ENCODE measurements around the gene PRR5L.

Gene PRR5L

DNA sequence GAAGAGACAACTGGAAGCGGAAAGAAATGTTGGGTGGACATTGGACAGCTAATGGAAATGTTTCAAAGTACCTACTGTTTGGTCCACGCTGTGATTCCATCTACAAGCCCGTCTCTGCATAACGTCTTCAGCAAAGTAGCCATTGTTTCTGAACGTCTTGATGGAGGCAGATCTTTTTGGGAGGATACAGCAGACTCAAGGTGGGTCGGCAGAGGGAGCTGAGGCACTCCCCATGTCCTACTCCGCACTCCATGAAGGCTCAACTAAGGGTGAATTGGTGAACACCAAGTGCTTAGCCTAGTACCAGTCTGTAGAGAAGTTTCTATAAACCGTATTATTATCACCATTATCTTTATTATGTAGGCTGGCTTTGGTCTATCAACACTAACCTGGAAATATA lies 45.8 kb downstream of the PRR5L start:
- H3K36me3 ChIP-seq (ENCODE audit: control insufficient read depth in 1 of 2, insufficient read depth in 2 of 2, low read length in 2 of 2) = no peaks in the 10 kb centered on the region
- H3K27ac ChIP-seq (ENCODE audit: low read depth, low read length) = no peak overlapping the region
- H3K9ac ChIP-seq (ENCODE audit: low read depth in 1 of 2, low read length in 2 of 2) = no peak overlapping the region
- H3K4me3 ChIP-seq (ENCODE audit: low read depth in 1 of 2, low read length in 2 of 2) = no peak overlapping the region
- H3K4me1 ChIP-seq (ENCODE audit: control insufficient read depth in 1 of 2, insufficient read depth in 2 of 2, low read length in 2 of 2) = peaks cover 7 to 8% of the 10 kb centered on the region in 2 donors
- H3K27me3 ChIP-seq (ENCODE audit: control insufficient read depth in 1 of 2, insufficient read depth in 2 of 2, low read length in 2 of 2) = no peaks in the 10 kb centered on the region
- no peaks in the 10 kb centered on the region for H3K9me3 ChIP-seq (ENCODE audit: control insufficient read depth in 1 of 2, low read length in 2 of 2)

GRCh38 chr11:36342327-36342726 lies 46.2 kb downstream of the PRR5L start:
- Histone ChIP-seq H3K4me1 (ENCODE audit: control insufficient read depth in 1 of 2, insufficient read depth in 2 of 2, low read length in 2 of 2) (peaks cover 7 to 8% of the 10 kb centered on the region in 2 donors), H3K27ac (ENCODE audit: low read depth, low read length) (no peak overlapping the region), H3K9ac (ENCODE audit: low read depth in 1 of 2, low read length in 2 of 2) (no peak overlapping the region), H3K36me3 (ENCODE audit: control insufficient read depth in 1 of 2, insufficient read depth in 2 of 2, low read length in 2 of 2) (no peaks in the 10 kb centered on the region), H3K27me3 (ENCODE audit: control insufficient read depth in 1 of 2, insufficient read depth in 2 of 2, low read length in 2 of 2) (no peaks in the 10 kb centered on the region), H3K4me3 (ENCODE audit: low read depth in 1 of 2, low read length in 2 of 2) (no peak overlapping the region), H3K9me3 (ENCODE audit: control insufficient read depth in 1 of 2, low read length in 2 of 2) (no peaks in the 10 kb centered on the region)

GRCh38 chr11:36343436-36343835 lies 47.3 kb downstream of the PRR5L start:
- Histone ChIP-seq H3K27me3 (ENCODE audit: control insufficient read depth in 1 of 2, insufficient read depth in 2 of 2, low read length in 2 of 2) (no peaks in the 10 kb centered on the region), H3K9ac (ENCODE audit: low read depth in 1 of 2, low read length in 2 of 2) (no peak overlapping the region), H3K9me3 (ENCODE audit: control insufficient read depth in 1 of 2, low read length in 2 of 2) (no peaks in the 10 kb centered on the region), H3K36me3 (ENCODE audit: control insufficient read depth in 1 of 2, insufficient read depth in 2 of 2, low read length in 2 of 2) (no peaks in the 10 kb centered on the region), H3K4me3 (ENCODE audit: low read depth in 1 of 2, low read length in 2 of 2) (no peak overlapping the region), H3K4me1 (ENCODE audit: control insufficient read depth in 1 of 2, insufficient read depth in 2 of 2, low read length in 2 of 2) (peaks cover 7 to 8% of the 10 kb centered on the region in 2 donors), H3K27ac (ENCODE audit: low read depth, low read length) (no peak overlapping the region)

DNA sequence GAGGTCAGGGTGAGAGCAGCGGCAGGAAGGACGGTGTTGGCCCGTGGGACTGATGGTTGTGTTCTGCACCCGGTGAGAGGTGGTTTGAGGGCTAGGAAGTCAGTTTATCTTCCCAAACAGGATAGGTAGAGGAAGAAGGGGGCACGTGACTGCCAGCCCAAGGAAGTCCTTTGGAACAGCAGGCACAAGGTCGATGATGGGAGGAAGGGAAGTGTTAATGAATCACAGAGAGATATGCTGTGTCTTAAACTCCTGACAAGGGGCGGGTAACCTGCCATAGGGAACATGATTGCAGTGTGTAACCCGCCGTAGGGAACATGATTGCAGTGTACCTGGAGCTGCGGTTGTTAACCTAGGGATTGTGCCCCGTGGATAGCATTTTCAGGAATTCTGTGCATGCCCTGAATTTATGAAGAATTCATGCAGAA lies 49.0 kb downstream of the PRR5L start:
- peak overlapping the region in 1 of 2 donors; percentile 6 for H3K4me3 ChIP-seq (ENCODE audit: low read depth in 1 of 2, low read length in 2 of 2)

GRCh38 chr11:36345535-36346141 lies 49.5 kb downstream of the PRR5L start:
- Histone ChIP-seq H3K9me3 (ENCODE audit: control insufficient read depth in 1 of 2, low read length in 2 of 2) (no peaks in the 10 kb centered on the region), H3K4me1 (ENCODE audit: control insufficient read depth in 1 of 2, insufficient read depth in 2 of 2, low read length in 2 of 2) (peaks cover 7 to 8% of the 10 kb centered on the region in 2 donors), H3K9ac (ENCODE audit: low read depth in 1 of 2, low read length in 2 of 2) (no peak overlapping the region), H3K36me3 (ENCODE audit: control insufficient read depth in 1 of 2, insufficient read depth in 2 of 2, low read length in 2 of 2) (no peaks in the 10 kb centered on the region), H3K27ac (ENCODE audit: low read depth, low read length) (no peak overlapping the region), H3K27me3 (ENCODE audit: control insufficient read depth in 1 of 2, insufficient read depth in 2 of 2, low read length in 2 of 2) (no peaks in the 10 kb centered on the region), H3K4me3 (ENCODE audit: low read depth in 1 of 2, low read length in 2 of 2) (peak overlapping the region; percentile 6 to 41)

More for the DNA sequence above, 49.0 kb downstream of the PRR5L start:
- Histone ChIP-seq H3K27me3 (ENCODE audit: control insufficient read depth in 1 of 2, insufficient read depth in 2 of 2, low read length in 2 of 2) (no peaks in the 10 kb centered on the region), H3K27ac (ENCODE audit: low read depth, low read length) (no peak overlapping the region), H3K9ac (ENCODE audit: low read depth in 1 of 2, low read length in 2 of 2) (no peak overlapping the region), H3K9me3 (ENCODE audit: control insufficient read depth in 1 of 2, low read length in 2 of 2) (no peaks in the 10 kb centered on the region), H3K4me1 (ENCODE audit: control insufficient read depth in 1 of 2, insufficient read depth in 2 of 2, low read length in 2 of 2) (peaks cover 7 to 8% of the 10 kb centered on the region in 2 donors), H3K36me3 (ENCODE audit: control insufficient read depth in 1 of 2, insufficient read depth in 2 of 2, low read length in 2 of 2) (no peaks in the 10 kb centered on the region)

DNA sequence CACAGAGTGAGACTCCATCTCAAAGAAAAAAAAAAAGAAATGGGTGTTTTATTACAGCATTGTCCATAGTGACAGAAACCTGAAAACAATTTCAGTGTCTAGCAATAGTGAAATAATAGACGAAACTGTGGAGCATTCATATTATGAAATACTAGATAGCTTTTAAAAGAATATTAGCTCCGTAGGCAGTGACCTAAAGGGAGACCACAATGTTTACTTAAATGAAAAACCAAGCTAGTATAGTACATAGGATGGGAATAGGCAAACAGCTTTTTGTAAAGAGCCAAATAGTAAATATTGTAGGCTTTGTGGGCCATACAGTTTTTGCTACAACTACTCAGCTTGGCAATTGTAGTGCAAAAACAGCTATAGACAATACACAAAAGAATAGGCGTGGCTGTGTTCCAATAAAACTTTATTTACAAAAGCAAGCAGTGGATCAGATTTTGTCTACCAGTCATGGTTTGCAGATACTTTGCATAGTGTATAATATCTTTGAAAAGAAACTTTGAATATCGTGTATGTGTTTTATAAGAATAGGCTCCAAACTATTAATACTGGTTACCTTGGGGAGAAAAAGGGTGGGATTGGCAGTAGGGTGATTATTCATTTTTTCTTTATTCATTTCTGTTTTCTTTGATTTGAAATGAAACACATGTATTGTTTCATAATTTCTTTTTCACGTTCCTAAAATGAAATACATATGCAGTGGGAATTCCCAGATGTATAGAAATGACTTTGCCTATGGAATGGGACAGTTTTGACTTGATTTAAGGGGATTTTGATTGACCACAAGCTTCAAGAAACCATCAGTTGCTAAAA lies 50.7 kb downstream of the PRR5L start:
- H3K4me3 ChIP-seq (ENCODE audit: low read depth in 1 of 2, low read length in 2 of 2) = no peak overlapping the region
- H3K36me3 ChIP-seq (ENCODE audit: control insufficient read depth in 1 of 2, insufficient read depth in 2 of 2, low read length in 2 of 2) = no peaks in the 10 kb centered on the region
- no peak overlapping the region for H3K27ac ChIP-seq (ENCODE audit: low read depth, low read length)
- H3K27me3 ChIP-seq (ENCODE audit: control insufficient read depth in 1 of 2, insufficient read depth in 2 of 2, low read length in 2 of 2) = no peaks in the 10 kb centered on the region
- H3K9me3 ChIP-seq (ENCODE audit: control insufficient read depth in 1 of 2, low read length in 2 of 2) = no peaks in the 10 kb centered on the region
- H3K4me1 ChIP-seq (ENCODE audit: control insufficient read depth in 1 of 2, insufficient read depth in 2 of 2, low read length in 2 of 2) = peaks cover 7 to 8% of the 10 kb centered on the region in 2 donors
- H3K9ac ChIP-seq (ENCODE audit: low read depth in 1 of 2, low read length in 2 of 2) = no peak overlapping the region

DNA sequence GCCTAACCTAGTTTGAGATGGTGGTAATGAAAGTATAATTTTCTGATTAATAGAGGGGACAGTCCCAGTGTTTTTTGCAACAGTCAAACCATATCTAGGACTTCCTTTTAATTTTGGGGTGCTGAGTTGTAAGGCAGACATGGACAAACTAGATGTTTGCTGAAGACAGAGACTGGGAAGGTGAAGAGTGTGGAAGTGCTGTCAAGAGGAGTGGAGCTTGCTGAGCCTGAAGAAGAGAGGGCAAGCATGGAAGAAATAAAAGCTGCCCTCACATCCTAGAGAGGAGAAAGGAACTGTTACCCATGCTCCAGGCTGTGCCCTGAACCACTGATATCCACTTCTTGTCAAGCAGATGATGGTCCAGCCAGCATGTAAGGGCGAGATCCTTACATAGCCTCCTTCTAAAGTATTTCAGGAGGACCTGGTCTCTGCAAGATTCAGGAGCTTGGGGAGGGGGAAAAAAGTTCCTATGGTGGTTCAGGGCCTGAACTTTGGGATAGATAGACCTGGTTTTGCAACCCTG lies 51.4 kb downstream of the PRR5L start:
- Histone ChIP-seq H3K27me3 (ENCODE audit: control insufficient read depth in 1 of 2, insufficient read depth in 2 of 2, low read length in 2 of 2) (no peaks in the 10 kb centered on the region), H3K9ac (ENCODE audit: low read depth in 1 of 2, low read length in 2 of 2) (no peak overlapping the region), H3K4me3 (ENCODE audit: low read depth in 1 of 2, low read length in 2 of 2) (no peak overlapping the region), H3K4me1 (ENCODE audit: control insufficient read depth in 1 of 2, insufficient read depth in 2 of 2, low read length in 2 of 2) (peaks cover 7 to 8% of the 10 kb centered on the region in 2 donors), H3K36me3 (ENCODE audit: control insufficient read depth in 1 of 2, insufficient read depth in 2 of 2, low read length in 2 of 2) (no peaks in the 10 kb centered on the region), H3K9me3 (ENCODE audit: control insufficient read depth in 1 of 2, low read length in 2 of 2) (no peaks in the 10 kb centered on the region), H3K27ac (ENCODE audit: low read depth, low read length) (no peak overlapping the region)

DNA sequence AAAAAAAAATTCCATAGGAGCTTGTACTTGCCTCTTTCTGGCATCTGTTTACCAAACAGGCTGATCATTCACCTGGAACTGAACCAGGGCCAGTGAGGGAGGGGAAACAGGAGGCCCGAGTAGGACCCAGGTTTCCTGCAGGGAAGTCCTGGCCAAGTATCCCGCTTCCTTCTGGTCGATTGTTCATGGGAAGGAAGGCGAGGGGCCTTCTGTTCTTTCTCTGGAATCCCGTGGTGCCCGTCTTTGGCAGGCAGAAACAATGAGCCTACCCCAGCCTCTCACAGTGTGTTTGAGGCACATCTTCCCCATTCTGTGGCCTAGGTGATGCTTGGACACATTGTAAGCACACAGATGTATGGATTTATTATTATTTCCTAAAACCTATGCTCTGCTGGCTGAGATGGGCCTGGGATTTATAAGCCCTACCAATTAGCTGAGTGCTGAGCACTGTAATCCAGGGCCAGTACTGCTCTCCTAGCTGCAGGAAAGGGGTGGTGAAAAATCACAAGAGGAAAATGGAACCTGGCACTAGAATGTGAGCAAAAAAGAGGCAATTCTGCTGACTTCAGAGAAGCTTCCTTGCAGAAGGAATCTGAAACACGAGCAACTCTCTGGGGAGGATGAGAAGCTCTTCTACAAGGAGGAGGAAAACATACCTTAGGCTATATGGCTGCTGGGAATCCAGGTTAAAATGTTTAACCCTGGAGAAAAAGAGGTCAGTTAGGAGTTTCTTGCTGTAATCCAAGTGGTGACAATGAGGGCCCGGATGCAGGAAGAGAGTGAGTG lies 53.5 kb downstream of the PRR5L start:
- H3K4me1 ChIP-seq (ENCODE audit: control insufficient read depth in 1 of 2, insufficient read depth in 2 of 2, low read length in 2 of 2) = peaks cover 8 to 12% of the 10 kb centered on the region in 2 donors
- no peak overlapping the region for H3K4me3 ChIP-seq (ENCODE audit: low read depth in 1 of 2, low read length in 2 of 2)
- no peaks in the 10 kb centered on the region for H3K27me3 ChIP-seq (ENCODE audit: control insufficient read depth in 1 of 2, insufficient read depth in 2 of 2, low read length in 2 of 2)
- no peak overlapping the region for H3K27ac ChIP-seq (ENCODE audit: low read depth, low read length)
- H3K9ac ChIP-seq (ENCODE audit: low read depth in 1 of 2, low read length in 2 of 2) = no peak overlapping the region
- no peaks in the 10 kb centered on the region for H3K36me3 ChIP-seq (ENCODE audit: control insufficient read depth in 1 of 2, insufficient read depth in 2 of 2, low read length in 2 of 2)
- no peaks in the 10 kb centered on the region for H3K9me3 ChIP-seq (ENCODE audit: control insufficient read depth in 1 of 2, low read length in 2 of 2)

- Histone ChIP-seq H3K4me3 (ENCODE audit: low read depth in 1 of 2, low read length in 2 of 2) (no peak overlapping the region), H3K27me3 (ENCODE audit: control insufficient read depth in 1 of 2, insufficient read depth in 2 of 2, low read length in 2 of 2) (no peaks in the 10 kb centered on the region), H3K4me1 (ENCODE audit: control insufficient read depth in 1 of 2, insufficient read depth in 2 of 2, low read length in 2 of 2) (peaks cover 5 to 18% of the 10 kb centered on the region in 2 donors), H3K27ac (ENCODE audit: low read depth, low read length) (no peak overlapping the region), H3K9ac (ENCODE audit: low read depth in 1 of 2, low read length in 2 of 2) (no peak overlapping the region), H3K9me3 (ENCODE audit: control insufficient read depth in 1 of 2, low read length in 2 of 2) (no peaks in the 10 kb centered on the region), H3K36me3 (ENCODE audit: control insufficient read depth in 1 of 2, insufficient read depth in 2 of 2, low read length in 2 of 2) (no peaks in the 10 kb centered on the region)
Measured at GRCh38 chr11:36350137-36350513, 54.0 kb downstream of the PRR5L start.

- peaks cover 0 to 12% of the 10 kb centered on the region in 2 donors for H3K4me1 ChIP-seq (ENCODE audit: control insufficient read depth in 1 of 2, insufficient read depth in 2 of 2, low read length in 2 of 2)
- no peak overlapping the region for H3K27ac ChIP-seq (ENCODE audit: low read depth, low read length)
- no peak overlapping the region for H3K4me3 ChIP-seq (ENCODE audit: low read depth in 1 of 2, low read length in 2 of 2)
- no peaks in the 10 kb centered on the region for H3K27me3 ChIP-seq (ENCODE audit: control insufficient read depth in 1 of 2, insufficient read depth in 2 of 2, low read length in 2 of 2)
- no peak overlapping the region for H3K9ac ChIP-seq (ENCODE audit: low read depth in 1 of 2, low read length in 2 of 2)
- no peaks in the 10 kb centered on the region for H3K9me3 ChIP-seq (ENCODE audit: control insufficient read depth in 1 of 2, low read length in 2 of 2)
- H3K36me3 ChIP-seq (ENCODE audit: control insufficient read depth in 1 of 2, insufficient read depth in 2 of 2, low read length in 2 of 2) = no peaks in the 10 kb centered on the region
Measured at GRCh38 chr11:36352922-36353321, 56.8 kb downstream of the PRR5L start.
